ENCODE results near the gene TPRG1.

TPRG1 gene

DNA sequence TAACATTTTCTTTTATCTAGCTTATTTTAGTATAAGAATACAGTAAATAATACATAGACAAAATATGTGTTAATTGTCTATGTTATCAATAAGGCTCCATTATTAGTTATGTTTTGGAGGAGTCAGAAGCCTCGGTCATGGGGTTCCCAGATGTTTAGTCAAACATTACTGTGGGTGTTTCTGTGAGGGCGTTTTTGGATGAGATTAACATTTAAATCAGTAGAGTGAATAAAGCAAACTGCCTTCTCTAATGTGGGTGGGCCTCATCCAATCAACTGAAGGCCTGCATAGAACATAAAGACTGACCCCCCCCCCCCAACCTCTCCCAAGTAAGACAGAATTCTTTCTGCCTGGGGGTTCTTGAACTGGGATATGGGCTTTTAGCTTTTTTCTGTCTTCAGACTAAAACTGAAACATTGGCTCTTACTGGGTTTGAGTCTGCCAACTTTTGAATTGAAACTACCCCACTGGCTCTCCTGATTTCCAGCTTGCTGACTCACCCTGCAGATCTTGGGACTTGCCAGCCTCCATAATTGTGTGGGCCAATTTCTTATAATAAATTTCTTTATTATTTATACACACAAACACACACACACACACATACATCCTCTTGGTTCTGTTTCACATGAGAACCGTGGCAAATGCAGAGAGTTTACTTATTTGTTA, 192.0 kb downstream of the TPRG1 start:
- DNase-seq = no peak

DNA sequence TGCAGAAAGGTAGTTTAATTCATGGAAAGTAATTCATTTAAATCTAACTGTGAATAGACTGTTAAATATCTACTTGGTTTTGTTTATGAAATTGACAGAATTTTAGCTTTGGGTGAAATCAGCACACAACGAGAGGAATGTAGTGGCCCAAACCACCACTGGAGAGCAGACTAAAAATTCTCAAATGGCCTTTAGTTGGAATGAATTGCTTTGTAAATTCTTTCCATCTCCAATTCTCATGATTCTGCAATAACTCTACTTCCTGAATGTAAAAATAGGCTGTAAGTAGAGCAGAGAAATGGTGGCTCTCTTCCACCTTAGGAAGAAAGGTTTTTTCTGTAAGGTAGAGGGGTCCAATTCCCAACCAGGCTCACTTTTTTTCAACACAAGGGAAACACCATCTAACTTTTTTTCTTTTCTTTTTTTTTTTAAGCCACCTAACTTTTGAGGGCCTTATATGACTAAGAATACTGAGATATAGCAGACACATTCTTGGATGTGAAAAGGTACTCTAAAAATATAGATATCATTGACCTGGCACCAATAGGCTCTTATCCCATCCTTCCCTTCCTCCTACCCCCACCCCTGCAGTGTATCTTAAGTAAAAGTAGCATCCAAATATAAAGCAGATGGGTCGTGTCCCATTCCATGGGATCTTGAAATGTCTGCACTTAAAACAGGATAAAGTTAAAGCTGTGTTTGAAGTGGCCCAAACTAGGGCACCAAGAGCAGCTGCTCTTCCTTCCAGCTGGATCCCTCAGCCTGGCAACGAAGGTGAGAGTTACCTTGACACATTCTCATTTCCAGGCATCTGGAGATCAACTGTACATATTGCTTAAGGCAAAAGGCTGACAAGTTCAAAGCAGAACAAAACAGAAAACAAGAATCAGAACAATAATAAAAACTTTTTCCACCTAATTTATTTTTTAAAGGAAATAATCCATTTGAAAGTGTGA, 194.1 kb downstream of the TPRG1 start:
- no peak for DNase-seq

DNA sequence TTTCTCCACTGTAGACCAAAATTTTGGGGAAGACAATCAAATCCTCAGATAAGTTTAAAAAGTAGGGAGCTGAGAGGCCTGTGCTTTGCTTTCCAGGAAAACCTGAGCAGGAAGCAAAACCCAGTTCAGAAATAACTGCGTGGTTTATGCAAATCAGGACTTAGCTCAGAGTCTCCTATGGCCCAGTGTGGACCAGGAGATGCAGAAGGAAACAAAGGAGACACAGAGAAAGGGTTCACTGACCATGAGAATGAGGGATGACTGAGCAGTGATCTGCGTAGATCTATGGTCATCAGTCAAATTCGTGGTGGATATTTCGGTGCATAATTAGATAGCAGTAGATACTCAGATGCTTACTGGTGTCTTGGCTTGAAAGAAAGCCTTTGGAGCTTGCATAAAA, 196.6 kb downstream of the TPRG1 start:
- DNase-seq = no peak

DNA sequence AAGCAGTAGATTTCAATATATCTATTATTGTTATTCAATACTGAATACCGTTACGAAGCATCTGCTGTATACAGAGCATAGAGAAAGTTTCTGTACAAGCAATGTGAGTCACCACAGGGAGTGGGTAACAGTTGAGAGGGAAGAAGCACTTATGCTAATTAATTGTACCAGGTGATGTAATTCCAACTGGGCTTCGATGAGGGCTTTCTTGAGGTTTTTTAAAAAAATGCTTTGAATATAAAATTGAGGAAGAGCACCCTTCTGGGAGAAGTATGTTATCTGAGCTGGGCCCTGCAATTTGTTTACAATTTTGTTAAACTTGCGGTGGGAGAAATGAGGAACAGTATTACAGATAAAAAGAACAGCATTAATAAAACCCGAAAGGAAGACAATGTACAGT, 197.9 kb downstream of the TPRG1 start:
- no peak for DNase-seq

DNA sequence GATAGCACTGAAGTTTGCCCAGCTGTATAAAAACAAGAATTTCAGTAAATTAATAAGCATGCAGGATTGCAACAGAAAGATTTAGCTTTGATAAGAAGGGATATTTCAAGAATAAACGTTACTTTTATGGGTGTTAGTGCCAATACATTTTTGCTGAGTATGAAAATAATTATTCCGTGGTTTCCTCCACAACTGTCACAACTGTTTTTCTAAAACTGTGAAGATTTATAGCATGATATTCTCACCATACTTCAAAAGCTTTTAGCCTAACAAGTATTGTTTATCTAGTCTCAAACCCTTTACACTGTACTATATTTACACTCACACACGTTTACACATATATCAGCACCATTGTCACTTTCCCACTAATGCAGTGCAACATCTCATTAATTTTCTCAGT, 200.5 kb downstream of the TPRG1 start:
- DNase-seq = no peak

Data from activated T-cell treated with anti-CD3 and anti-CD28 coated beads, Interleukin-2, amount 50 U/mL, for 1 hour (primary cell).